ENCODE data around the gene ETNK2. TPM values are rescaled to one million over a fixed set of nuclear protein-coding genes. Genes with fewer than 3 reads are reported as not detected.

The ETNK2 gene
- total and polyA plus RNA-seq, 7 donors, result 0.46 to 10.5 (median 6.6) TPM

DNA sequence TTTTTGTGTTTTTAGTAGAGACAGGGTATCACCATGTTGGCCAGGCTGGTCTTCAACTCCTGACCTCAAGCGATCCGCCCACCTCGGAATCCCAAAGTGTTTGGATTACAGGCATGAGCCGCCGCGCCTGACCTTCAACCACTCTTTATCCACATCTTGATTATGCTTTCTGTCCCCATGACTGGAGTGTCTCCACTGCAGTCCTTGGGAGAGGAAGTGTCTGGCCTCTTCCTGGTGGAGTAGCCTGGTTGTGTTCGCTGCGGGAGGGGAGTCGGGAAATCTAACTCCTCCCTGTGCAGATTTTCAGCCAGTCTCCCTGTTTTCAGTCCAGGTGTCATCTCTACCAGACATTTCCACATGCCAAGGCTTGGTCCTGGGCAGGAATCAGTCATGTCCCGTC lies 34.8 kb upstream of the ETNK2 start:
- WGBS, 2 donors, result 83 to 85% methylated on average over 10 of the region's 10 CpGs
- Histone ChIP-seq H3K27me3 (peaks cover 10 to 53% (median 11%) of the 10 kb centered on the region in 3 donors), H3K9me3 (no peaks in the 10 kb centered on the region)

GRCh38 chr1:204181116-204181515 lies 29.3 kb upstream of the ETNK2 start:
- H3K9me3 ChIP-seq, result no peaks in the 10 kb centered on the region
- no peaks in the 10 kb centered on the region for H3K4me1 ChIP-seq
- 69 to 73% methylated on average over 1 of the region's 1 CpG for WGBS, 2 donors
- intact Hi-C loops (cut with DNase I), result no loop called here
- no peaks in the 10 kb centered on the region for H3K36me3 ChIP-seq
- TF ChIP-seq POLR2AphosphoS5 (IDR thresholded peaks at IDR 0.05) (no peak), EP300 (IDR thresholded peaks at IDR 0.05) (no peak), CTCF (IDR thresholded peaks at IDR 0.05) (no peak), POLR2A (IDR thresholded peaks at IDR 0.05) (no peak)
- peaks cover 0 to 9% (median 0%) of the 10 kb centered on the region in 3 donors for H3K27me3 ChIP-seq
- no peak overlapping the region for H3K27ac ChIP-seq
- H3K4me3 ChIP-seq, result no peak overlapping the region
- no peak for DNase-seq

More for the DNA sequence above, 34.8 kb upstream of the ETNK2 start:
- no peak for DNase-seq
- no peak overlapping the region for H3K27ac ChIP-seq
- H3K4me1 ChIP-seq, result peaks cover 0 to 7% (median 0%) of the 10 kb centered on the region in 4 donors
- H3K36me3 ChIP-seq, result no peaks in the 10 kb centered on the region
- TF ChIP-seq POLR2A (IDR thresholded peaks at IDR 0.05) (no peak), POLR2AphosphoS5 (IDR thresholded peaks at IDR 0.05) (no peak), EP300 (IDR thresholded peaks at IDR 0.05) (no peak), CTCF (IDR thresholded peaks at IDR 0.05) (no peak)
- H3K4me3 ChIP-seq, result no peak overlapping the region
- intact Hi-C loops (cut with DNase I), result no loop called here

DNA sequence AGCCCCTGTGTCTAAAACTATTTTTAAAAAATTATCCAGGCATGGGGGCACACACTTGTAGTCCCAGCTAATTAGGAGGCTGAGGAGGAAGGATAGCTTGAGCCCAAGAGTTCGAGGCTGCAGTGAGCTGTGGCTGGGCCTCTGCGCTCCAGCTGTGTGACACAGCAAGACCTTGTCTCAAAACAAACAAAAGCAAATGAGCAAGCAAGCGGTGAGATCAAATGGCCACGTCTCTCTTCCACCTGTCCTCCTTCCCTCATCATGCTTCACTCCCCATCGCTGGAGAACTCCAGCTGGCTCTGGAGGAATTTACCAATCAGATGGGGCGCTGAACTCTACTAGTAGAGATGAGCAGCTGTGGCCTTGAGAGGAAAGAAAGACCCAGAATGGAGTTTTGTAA lies 28.3 kb upstream of the ETNK2 start:
- no peak overlapping the region for H3K4me3 ChIP-seq
- no peak for DNase-seq
- no peak for TF ChIP-seq EP300 (IDR thresholded peaks at IDR 0.05)
- no peak for TF ChIP-seq CTCF (IDR thresholded peaks at IDR 0.05)
- TF ChIP-seq POLR2AphosphoS5 (IDR thresholded peaks at IDR 0.05), result no peak
- no peak for TF ChIP-seq POLR2A (IDR thresholded peaks at IDR 0.05)
- WGBS, 2 donors, result 42 to 69% methylated on average over 6 of the region's 6 CpGs
- H3K4me1 ChIP-seq, result no peaks in the 10 kb centered on the region
- H3K27ac ChIP-seq, result no peak overlapping the region
- H3K36me3 ChIP-seq, result no peaks in the 10 kb centered on the region
- intact Hi-C loops (cut with DNase I), result no loop called here
- H3K27me3 ChIP-seq, result peaks cover 0 to 6% (median 0%) of the 10 kb centered on the region in 3 donors
- no peaks in the 10 kb centered on the region for H3K9me3 ChIP-seq

DNA sequence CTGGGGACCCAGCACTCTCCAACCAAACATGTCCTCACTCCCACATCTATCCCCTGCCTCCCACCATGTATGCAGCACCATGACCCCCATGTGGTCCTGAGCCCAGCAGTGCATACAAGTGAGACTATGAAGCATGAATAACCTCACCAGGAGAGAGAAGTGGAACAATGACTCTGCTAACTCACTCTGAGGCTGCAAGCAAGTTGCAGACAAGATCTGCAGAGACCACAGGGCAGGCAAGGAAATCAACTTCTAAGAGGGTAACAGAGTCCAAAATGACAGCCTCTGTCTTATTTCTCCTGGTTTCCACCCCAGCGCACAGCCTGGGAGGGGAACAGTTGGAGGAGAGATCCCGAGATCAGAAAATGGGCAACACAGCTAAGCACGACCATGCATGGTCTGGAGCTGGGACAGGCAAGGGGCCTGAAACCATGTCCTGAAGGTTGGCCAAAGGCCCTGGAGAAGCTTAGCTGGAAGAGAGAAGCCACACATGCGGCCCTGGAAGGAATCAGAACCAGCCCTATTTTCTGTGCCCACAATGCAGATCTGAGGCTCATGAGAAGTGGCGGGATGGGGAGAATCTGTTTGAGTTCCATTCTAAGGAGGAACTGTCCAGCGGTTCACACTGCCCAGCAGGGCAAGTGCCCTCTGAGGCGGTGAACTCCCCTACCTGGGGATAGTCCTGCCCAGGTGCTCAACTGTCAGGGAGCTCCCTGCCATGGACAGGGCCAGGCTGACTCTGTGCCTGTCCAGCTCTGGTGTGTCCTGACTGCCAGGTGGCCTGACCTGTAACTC lies 26.8 kb upstream of the ETNK2 start:
- WGBS, 2 donors, result 87 to 89% methylated on average over 7 of the region's 7 CpGs
- no peak for DNase-seq
- TF ChIP-seq CTCF (IDR thresholded peaks at IDR 0.05), result no peak
- TF ChIP-seq POLR2A (IDR thresholded peaks at IDR 0.05), result no peak
- TF ChIP-seq EP300 (IDR thresholded peaks at IDR 0.05), result no peak
- no peak for TF ChIP-seq POLR2AphosphoS5 (IDR thresholded peaks at IDR 0.05)
- intact Hi-C loops (cut with DNase I), result no loop called here
- peaks cover 0 to 6% (median 0%) of the 10 kb centered on the region in 3 donors for H3K27me3 ChIP-seq
- H3K4me1 ChIP-seq, result no peaks in the 10 kb centered on the region
- H3K36me3 ChIP-seq, result no peaks in the 10 kb centered on the region
- H3K4me3 ChIP-seq, result no peak overlapping the region
- no peak overlapping the region for H3K27ac ChIP-seq
- H3K9me3 ChIP-seq, result no peaks in the 10 kb centered on the region

Data from sigmoid colon (tissue), 7 donors.